ENCODE results near the gene TMEM182.

TMEM182 gene

DNA sequence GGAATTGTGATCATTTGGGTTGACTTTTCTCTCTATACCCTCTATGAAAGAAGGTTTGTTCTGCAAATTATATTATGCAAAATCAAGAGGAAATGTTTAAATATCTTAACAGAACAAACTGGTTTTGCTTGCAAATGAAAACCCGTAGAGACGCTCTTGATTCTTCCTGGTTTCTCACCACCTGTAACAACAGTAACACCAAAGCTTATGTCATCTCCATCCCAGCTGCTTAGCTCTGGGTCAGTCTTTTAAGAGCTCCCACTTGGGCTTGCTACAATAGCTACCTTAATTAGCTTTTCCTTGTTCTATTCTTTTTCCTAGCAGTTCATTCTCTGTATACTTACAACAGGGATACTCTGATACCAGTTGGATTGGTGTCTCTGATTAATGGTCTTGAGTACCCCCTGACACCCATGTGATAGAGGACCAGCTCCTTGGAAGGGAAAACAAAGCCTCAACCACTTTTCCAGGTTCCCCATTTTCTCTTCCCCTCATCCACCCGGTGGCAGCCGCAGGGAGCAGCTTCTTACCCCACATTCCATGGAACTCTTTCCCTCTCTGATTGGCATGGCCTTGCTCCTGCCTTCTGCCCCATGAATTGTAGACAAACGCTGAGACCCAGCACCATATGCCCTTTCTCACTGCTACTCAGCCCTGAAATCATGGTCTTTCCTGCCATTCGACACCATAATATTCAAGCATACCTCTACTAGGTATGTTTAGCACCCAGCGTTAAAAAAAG, 27.7 kb downstream of the TMEM182 start:
- no peak overlapping the region for H3K4me3 ChIP-seq (ENCODE audit: low read length)
- TF ChIP-seq, protein P1, sequence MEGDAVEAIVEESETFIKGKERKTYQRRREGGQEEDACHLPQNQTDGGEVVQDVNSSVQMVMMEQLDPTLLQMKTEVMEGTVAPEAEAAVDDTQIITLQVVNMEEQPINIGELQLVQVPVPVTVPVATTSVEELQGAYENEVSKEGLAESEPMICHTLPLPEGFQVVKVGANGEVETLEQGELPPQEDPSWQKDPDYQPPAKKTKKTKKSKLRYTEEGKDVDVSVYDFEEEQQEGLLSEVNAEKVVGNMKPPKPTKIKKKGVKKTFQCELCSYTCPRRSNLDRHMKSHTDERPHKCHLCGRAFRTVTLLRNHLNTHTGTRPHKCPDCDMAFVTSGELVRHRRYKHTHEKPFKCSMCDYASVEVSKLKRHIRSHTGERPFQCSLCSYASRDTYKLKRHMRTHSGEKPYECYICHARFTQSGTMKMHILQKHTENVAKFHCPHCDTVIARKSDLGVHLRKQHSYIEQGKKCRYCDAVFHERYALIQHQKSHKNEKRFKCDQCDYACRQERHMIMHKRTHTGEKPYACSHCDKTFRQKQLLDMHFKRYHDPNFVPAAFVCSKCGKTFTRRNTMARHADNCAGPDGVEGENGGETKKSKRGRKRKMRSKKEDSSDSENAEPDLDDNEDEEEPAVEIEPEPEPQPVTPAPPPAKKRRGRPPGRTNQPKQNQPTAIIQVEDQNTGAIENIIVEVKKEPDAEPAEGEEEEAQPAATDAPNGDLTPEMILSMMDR (conservative IDR thresholded peaks at IDR 0.05; ENCODE audit: low read depth, low read length) = no peak
- no peak for DNase-seq (ENCODE audit: low read depth)

DNA sequence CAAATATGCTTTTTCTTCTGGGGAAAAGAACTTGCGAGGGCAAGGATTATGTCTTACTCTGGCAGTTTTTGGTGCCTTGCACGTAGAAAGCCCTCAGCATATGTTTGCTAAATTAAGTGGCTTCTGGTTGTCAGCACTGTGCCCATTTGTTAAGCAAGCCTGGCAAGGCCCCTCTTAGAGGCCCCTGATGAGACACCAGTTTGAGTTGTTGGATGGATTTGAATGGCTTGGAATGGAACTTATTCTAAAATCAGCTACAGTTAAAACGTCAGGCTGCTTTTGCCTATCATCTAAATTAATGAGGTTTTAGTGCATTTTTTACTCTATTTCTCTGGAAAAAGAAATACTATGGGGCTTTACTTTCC, 28.2 kb downstream of the TMEM182 start:
- DNase-seq (ENCODE audit: low read depth) = no peak
- TF ChIP-seq, protein P1 (conservative IDR thresholded peaks at IDR 0.05; ENCODE audit: low read depth, low read length) = no peak
- no peak overlapping the region for H3K4me3 ChIP-seq (ENCODE audit: low read length)

DNA sequence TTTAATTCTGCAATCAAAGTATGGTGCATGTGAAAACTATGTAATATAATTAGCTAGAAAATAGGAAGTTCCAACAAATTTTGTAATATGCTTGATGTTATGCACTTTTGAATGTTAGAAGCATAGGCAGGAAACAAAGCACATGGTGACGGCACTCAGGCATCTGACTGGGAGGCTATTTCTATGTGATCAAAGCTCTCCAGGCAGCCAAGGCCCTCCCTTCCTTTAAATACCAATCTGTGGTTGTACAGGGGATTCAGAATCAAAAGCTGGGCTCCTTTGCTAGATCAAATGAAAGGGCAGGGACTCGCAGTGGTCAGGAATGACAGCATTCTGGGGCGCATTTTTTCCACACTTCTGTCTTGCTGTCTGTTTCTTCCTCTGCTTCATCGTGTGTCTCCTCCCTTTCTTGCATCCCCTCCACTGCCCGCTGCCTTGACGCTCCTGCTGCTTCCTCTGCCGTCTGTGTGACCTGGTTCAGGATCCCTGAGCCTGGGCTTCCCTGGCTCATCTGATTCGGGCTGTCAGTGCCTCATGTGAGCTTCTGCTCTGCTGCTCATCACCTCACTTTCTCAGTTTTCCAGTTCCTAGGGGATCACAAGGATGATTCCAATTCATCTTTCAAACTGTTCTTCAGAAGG, 30.9 kb downstream of the TMEM182 start:
- no peak overlapping the region for H3K4me3 ChIP-seq (ENCODE audit: low read length)
- TF ChIP-seq, protein P1 (conservative IDR thresholded peaks at IDR 0.05; ENCODE audit: low read depth, low read length) = no peak
- no peak for DNase-seq (ENCODE audit: low read depth)

DNA sequence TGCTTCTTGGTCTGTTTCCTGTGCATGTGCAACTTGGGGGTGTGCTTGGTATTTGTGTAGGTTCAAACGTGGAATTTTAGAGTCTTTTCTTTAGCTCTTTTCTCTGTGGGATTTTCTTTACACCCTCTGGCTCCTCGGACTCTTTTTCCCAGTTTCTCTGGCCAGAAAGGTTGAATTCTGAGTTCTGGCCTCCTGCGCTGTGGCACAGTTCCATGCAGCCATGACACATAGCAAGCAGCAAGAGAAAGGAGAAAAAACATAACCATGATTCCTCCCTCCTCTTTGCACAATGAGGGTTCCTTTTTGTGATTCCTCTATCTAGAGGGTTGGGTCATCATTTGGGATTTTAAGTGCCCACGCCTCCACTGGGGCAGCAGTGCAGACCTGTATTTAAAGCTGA, 33.8 kb downstream of the TMEM182 start:
- TF ChIP-seq, protein P1 (conservative IDR thresholded peaks at IDR 0.05; ENCODE audit: low read depth, low read length) = no peak
- H3K4me3 ChIP-seq (ENCODE audit: low read length) = no peak overlapping the region
- DNase-seq (ENCODE audit: low read depth) = no peak

DNA sequence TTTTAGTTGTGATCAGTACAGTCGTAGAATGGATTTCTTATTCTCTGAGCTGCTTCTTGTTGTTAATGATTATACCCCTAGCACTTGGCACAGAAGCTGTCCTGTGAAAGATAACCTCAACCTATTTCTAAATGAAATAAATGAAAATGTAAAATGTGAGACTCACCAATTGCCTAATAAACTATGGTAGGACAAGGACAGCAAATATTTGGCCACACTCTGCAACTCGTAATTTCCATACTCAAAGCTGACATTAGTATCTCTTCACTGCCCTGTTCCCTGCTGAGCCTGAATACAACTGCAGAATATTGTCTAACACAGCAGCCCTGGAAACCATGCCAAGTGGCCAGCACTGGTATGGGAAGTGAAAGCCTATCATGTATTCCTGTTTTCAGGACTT, 34.5 kb downstream of the TMEM182 start:
- TF ChIP-seq, protein P1 (conservative IDR thresholded peaks at IDR 0.05; ENCODE audit: low read depth, low read length) = no peak
- no peak for DNase-seq (ENCODE audit: low read depth)

DNA sequence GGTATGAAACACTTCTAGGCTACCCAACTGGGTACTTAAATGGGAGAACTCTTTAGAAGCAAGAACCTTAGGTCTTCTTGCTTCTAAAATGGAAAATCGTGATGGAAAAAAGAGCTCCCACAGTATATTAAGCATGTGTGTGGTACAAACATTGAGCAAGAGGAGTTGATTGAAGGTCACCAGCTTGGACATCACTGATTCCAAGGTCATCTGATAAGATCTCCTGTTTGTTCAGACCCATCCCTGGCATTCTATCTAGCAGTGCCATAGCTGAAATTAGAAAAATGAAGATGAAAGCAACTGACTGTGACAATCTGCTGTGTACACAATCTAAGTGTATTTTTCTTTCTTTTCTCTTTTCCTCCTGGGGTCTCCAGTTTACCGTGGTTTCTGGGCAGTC, 35.7 kb downstream of the TMEM182 start:
- TF ChIP-seq, protein P1 (conservative IDR thresholded peaks at IDR 0.05; ENCODE audit: low read depth, low read length) = no peak
- no peak overlapping the region for H3K4me3 ChIP-seq (ENCODE audit: low read length)
- no peak for DNase-seq (ENCODE audit: low read depth)

More for the DNA sequence above, 34.5 kb downstream of the TMEM182 start:
- no peak overlapping the region for H3K4me3 ChIP-seq (ENCODE audit: low read length)

DNA sequence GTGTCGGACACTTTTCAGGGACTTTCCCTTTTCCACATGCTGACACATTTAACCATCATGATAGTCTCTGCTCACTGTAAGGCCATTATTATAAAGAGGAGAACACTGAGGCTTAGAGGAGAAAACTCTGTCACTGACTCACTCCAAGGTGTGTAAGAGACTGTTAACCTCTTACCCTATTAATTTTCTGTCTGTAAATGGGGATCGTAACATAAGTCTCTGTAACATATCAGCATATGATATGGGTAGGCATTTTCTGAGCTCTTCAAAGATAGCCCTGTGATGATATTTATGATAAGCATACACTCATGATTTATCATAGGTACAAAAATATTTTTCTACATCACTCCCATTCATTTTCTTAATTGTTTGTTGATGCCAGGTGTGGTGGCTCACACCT, 36.4 kb downstream of the TMEM182 start:
- H3K4me3 ChIP-seq (ENCODE audit: low read length) = no peak overlapping the region
- TF ChIP-seq, protein P1 (conservative IDR thresholded peaks at IDR 0.05; ENCODE audit: low read depth, low read length) = no peak
- DNase-seq (ENCODE audit: low read depth) = no peak

Measured in retinal pigment epithelial cell (primary cell).